GM18858 (cell line): Measurements from ENCODE around the gene NME7.
A peak's percentile ranks its signal among the peaks of the same experiment; 100 is the strongest.

ENCODE experiments used
- ATAC-seq: cut with Tn5 transposase; IDR thresholded peaks from one replicate; pipeline ENCODE4 v1.9.1; 2021; ENCODE audit not compliant: unreplicated experiment

Gene NME7

GRCh38 chr1:169110689-169111447 lies 256.7 kb downstream of the NME7 start:
- no peak for ATAC-seq

GRCh38 chr1:169110236-169110635 lies 257.4 kb downstream of the NME7 start:
- no peak for ATAC-seq

DNA sequence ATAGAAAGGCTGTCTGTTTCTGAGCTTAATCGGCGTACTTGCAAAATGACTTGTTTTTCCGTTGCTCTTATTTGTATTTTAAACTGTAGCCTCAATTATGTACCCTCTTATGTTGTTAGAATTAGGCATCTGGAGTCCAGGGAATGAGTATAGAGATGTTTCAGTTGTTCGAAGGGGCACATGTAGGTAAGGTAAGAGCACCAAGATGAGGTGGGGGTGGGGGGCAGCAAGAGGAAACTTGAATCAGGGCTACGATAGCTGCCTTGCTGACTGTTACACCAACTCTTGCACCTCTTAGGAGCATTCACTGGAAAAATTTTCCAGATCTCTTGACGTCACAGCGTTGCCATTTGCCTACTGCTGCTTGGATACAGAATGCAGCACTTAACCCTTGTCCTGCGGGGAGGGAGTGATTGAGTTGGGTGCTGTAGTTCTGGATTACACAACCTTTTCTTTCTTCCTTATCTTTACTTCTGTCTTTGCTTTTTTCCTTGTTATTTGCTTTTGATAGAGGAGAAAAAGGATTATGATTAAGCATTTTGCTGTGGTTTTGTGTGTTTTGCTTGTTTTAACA lies 257.9 kb downstream of the NME7 start:
- ATAC-seq, result no peak

GRCh38 chr1:169108863-169109560 lies 258.6 kb downstream of the NME7 start:
- ATAC-seq, result no peak

GRCh38 chr1:169108223-169108622 lies 259.4 kb downstream of the NME7 start:
- no peak for ATAC-seq

- no peak for ATAC-seq
Measured at GRCh38 chr1:169107603-169108208, 259.9 kb downstream of the NME7 start.

- no peak for ATAC-seq
Measured at GRCh38 chr1:169106921-169107602, 260.5 kb downstream of the NME7 start.

DNA sequence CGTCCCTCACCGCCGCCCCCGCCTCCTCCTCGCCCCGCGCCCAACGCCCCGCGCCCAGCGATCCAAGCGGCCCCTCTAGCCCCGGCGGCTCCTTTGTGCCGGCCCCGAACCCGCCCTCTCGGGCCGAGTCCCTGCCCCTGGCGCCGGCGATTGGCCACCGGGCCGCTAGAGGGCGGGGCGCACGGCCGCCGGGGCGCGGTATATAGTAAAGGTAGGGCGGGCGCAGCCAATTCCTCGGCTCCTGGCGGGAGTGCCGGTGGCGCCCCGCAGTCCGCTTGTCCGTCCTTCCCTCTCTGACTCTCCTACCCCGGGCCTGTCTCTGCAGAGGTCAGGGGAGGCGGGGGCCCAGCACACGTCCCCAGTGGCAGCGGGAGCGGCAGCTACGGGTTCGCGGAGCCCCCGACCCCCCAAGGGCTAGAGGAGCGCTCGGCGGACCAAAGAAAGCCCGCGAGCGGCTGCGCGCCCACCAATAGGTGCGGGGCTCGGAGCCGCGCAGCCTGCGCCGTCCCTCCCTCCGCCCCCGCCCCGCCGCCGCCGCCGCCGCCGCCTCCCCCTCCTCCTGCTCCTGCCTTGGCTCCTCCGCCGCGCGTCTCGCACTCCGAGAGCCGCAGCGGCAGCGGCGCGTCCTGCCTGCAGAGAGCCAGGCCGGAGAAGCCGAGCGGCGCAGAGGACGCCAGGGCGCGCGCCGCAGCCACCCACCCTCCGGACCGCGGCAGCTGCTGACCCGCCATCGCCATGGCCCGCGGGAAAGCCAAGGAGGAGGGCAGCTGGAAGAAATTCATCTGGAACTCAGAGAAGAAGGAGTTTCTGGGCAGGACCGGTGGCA lies 261.3 kb downstream of the NME7 start, which contains the start of gene ATP1B1:
TSS of gene ATP1B1 (plus strand) at position 596 of the 826 bp plus-strand sequence. CDS start at position 736, 140 bp downstream.
- peak; percentile 81 for ATAC-seq

DNA sequence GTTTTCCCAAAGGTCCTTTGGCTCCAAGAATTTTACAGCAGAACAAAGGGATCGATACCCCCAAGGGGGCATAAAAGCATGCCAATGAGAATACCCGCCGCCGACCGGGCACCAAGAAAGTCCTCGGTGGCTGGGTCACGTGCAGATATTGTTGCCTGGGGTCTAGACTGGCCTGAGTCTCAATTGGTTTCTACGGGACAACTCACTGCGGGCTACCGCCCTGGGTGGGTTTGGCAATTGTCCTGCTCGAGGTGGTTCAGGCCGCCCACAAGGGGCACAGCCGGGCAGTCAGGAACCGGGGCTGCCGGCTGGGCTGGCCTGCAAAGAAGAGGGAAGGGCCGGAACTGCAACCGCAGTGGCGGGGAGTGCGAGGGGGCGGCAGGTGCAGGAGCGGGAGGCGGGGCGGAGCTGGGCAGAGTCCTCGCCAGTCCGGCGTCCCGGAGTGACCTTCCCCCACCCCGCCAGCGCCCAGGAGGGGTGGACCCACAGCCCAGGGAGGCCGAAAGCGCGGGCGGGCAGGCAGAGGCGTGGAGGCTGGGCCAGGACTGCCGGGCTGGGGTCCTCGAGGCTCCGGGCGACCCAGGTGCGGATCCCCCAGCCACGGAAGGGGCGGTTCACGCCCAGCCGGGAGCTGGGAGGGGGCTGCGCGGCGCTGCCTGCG lies 262.0 kb downstream of the NME7 start:
- peak; percentile 21 for ATAC-seq

DNA sequence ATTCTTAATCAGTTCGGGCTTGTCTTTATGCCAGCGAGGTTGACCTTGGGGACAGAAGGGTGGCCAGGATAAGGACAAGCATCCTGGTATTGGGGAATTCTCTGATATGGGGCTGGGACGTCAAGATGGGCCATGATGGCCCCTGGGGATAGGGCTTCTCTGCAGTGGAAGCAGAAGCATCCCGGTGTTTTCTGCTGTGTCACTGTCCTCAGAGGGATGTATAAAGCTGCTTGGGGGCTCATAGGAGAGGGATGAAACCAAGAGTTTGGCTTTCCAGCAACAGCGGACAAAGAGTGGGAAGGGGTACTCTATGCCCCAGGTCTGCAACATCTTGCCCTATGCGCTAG lies 262.5 kb downstream of the NME7 start:
- no peak for ATAC-seq

DNA sequence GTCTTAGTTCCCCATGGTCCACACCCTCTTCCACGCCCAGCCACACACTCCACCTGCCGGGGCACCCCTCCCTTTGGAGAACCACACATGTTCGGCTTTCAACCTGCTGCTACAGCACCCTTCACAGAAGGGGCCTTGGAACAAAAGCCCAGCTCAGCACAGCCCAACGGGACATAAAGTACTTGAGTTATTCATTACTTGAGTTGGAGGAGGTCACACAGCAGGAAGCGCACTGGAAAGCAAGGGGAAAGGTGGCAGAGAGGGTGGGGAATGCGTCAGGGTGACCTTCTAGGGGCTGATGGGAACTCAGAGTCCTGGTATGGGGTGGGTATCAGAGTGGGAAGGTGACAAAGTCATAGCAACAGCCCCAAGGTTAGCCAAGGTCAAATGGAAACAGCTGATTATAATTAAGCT lies 264.1 kb downstream of the NME7 start:
- no peak for ATAC-seq

GRCh38 chr1:169103002-169103401 lies 264.6 kb downstream of the NME7 start:
- ATAC-seq, result no peak

- no peak for ATAC-seq
Measured at GRCh38 chr1:169102567-169102966, 265.0 kb downstream of the NME7 start.

DNA sequence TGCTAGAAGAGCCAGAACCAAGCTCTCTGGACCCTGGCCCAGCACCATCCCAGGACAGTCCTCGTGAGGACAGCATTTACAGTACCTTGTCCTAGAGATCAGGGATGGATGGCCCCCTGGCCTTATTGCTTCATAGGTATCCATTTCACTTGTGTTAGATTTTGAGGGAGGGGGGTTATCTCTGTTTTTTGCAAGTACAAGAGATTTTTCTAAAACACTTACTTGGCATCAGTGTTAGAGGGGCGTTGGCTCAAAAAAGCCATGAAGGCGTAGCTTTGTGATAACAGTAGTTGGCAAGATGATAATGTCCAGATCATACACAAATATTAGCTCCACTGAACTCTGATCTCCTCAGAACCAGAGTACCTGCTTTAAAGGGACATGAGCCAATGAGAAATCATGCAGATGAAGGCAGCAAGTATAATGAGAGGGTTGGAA lies 266.9 kb downstream of the NME7 start:
- ATAC-seq, result no peak

DNA sequence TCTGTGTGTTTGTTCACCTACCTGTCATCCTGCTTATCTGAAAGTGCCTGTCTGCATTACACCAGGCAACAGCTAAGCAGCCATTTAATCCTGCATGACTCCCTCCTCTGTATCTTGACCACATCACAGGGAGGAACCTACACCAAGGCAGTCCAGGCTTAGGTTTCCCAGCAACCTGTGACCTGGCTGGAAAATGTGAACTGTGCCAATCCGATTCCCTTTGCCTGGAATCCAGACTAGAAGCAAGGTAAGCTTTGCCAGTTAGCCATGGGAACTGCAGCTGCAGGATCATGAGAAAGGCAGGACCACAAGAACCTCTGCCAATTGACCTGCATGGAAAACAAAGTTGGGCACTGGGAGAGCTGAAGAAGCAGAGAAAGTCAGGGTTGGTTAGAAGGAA lies 267.4 kb downstream of the NME7 start:
- ATAC-seq, result no peak

DNA sequence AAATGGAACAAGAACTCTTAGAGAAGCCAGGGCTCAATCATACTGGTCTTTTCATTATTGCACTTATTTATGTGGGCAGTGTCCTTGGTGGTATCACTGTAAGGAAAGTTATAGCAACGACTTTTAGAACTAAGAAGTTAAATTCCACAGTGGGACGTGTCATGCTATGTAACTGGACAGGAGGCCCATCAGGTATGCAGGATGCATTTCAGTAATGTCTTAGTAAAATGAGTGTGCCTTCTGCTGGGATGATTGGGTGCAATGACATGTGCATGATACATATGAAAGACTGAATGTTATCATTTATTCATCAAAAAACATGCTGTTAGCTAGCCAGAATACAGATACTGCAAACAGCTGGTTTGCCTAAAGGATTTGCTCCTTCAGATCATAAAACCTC lies 268.0 kb downstream of the NME7 start:
- ATAC-seq, result no peak

- ATAC-seq, result no peak
Measured at GRCh38 chr1:169098380-169098779, 269.2 kb downstream of the NME7 start.

DNA sequence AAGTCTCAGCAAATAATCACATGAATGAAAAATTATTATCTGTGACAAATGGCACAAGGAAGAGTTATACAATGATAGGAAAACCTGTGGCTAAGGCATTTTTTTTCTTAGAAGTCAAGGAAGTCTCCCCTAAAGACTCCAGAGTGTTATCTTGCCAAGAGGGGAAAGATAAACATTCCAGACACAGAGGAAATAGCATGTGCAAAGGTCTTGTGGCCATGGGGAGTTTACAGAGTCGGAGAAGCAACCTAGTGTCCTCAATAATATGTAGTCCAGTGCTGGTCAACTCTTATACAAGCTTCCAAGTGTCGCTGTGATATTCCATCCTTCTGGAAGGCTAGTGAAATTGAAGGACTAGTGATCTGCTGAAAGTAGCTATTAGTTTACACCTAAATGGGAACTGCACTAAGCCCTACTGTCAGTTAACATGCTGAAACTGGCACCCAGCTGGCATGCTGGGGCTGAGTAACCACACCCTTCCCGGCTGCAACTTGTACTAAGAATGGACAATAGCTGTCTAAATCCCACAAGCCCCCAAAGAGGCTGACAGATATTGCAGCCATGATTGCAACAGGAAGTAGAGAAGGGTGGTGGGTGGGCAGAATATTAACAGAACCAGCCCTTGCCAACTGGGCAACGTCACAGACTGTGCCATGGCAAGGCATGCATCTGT lies 272.6 kb downstream of the NME7 start:
- no peak for ATAC-seq

DNA sequence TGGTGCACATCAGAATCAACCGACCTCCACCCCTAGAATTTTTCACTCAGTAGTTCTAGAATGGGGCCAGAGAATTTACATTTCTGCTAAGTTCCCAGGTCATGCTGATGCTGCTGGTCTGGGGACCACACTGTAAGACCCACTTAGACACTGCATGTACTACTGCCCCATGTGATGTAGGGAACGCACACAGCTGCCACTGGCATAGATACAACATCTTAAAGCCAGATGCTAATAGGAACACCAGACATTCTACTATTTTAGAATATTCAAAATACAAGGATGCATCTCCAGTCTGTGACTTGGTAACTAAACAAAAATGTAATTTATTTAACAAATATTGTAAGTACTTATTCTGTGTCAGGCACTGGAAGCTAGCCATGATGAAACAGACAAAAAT lies 275.2 kb downstream of the NME7 start:
- no peak for ATAC-seq
